Epithelial cell of esophagus (primary cell): ENCODE measurements around the gene PTPRT.
A peak's percentile ranks its signal among the peaks of the same experiment; 100 is the strongest.

Experiments
- DNase-seq: peaks from one replicate; pipeline ENCODE4 v3.0.0; 2010; ENCODE audit warnings: low read depth
- H3K4me3 ChIP-seq: 2 replicates; pipeline ENCODE4 v1.5.1; 2011; ENCODE audit warnings: mild to moderate bottlenecking, low read length, control low read depth
- CTCF ChIP-seq: IDR thresholded peaks from 2 replicates; pipeline ENCODE4 v1.5.1; 2011; ENCODE audit warnings: low read depth, mild to moderate bottlenecking, low read length, control low read depth, inconsistent platforms; ENCODE audit not compliant: insufficient read depth; ENCODE audit errors: missing control alignments

PTPRT gene

GRCh38 chr20:42496595-42496994 lies 693.1 kb downstream of the PTPRT start:
- DNase-seq, result no peak
- TF ChIP-seq CTCF, result no peak
- H3K4me3 ChIP-seq, result no peak overlapping the region

GRCh38 chr20:42494290-42494689 lies 695.4 kb downstream of the PTPRT start:
- DNase-seq, result peak; percentile 26

GRCh38 chr20:42493001-42493400 lies 696.7 kb downstream of the PTPRT start:
- no peak overlapping the region for H3K4me3 ChIP-seq
- DNase-seq, result no peak
- no peak for TF ChIP-seq CTCF

More at GRCh38 chr20:42494290-42494689, 695.4 kb downstream of the PTPRT start:
- H3K4me3 ChIP-seq, result no peak overlapping the region
- TF ChIP-seq CTCF, result no peak

- no peak overlapping the region for H3K4me3 ChIP-seq
- DNase-seq, result no peak
- TF ChIP-seq CTCF, result no peak
These were observed 697.4 kb downstream of the PTPRT start for GRCh38 chr20:42492290-42492689.

GRCh38 chr20:42485556-42485955 lies 704.1 kb downstream of the PTPRT start:
- no peak overlapping the region for H3K4me3 ChIP-seq

GRCh38 chr20:42484790-42485375 lies 704.8 kb downstream of the PTPRT start:
- no peak overlapping the region for H3K4me3 ChIP-seq
- DNase-seq, result no peak
- no peak for TF ChIP-seq CTCF

More at GRCh38 chr20:42485556-42485955, 704.1 kb downstream of the PTPRT start:
- DNase-seq, result no peak
- TF ChIP-seq CTCF, result no peak

GRCh38 chr20:42484335-42484734 lies 705.4 kb downstream of the PTPRT start:
- DNase-seq, result peak; percentile 2
- no peak overlapping the region for H3K4me3 ChIP-seq
- no peak for TF ChIP-seq CTCF
